Heart left ventricle (tissue), 13 donors: ENCODE measurements around the gene TMEM11.

Experiments
- POLR2A ChIP-seq, 2 donors: fragments of 450-650 bp; IDR thresholded peaks; one replicate each; pipeline ENCODE4 v1.6.1; 2017; ENCODE audit warnings: antibody characterized with exemption in 2 of 2, mild to moderate bottlenecking in 2 of 2, moderate library complexity in 2 of 2
- TF ChIP-seq, protein P1 (sequence below), 12 donors: fragments of 200-600 bp; sonication (generic) in 4 of 12; IDR thresholded peaks; one replicate each; pipeline versions ENCODE4 v1.5.0 to v1.8.0; 2018 to 2022; ENCODE audit warnings: antibody characterized with exemption in 12 of 12, mild to moderate bottlenecking in 5 of 12
- donor health status: ischemic (EF 13 %, LVEDD 7.1; RV severe dilation, severe dysfunction).
- donor health status: DM: no; HTN: yes; CAD: no.
- donor health status: DM: no; HTN: no; CAD: no.
- donor health status: ischemic (EF 25% LVEDD 6.9; RV normal size, moderate dysfunction).
- donor health status: ischemic (EF 25% LVEDD 5.7; RV mildly dilated, moderate dysfunction).
- donor health status: ischemic (EF 35%, LVEDD 5.7; RV mildly dilated, moderate dysfunction).
- donor health status: nonischemic (EF 11% LVEDD 7.7; RV severe dilation, severe dysfunction).
- donor health status: DM: yes; HTN: yes; CAD: no.
- donor health status: PGD.
- donor health status: ischemic (EF 29% LVEDD 5.4; RV normal size, mild dysfunction).
- donor health status: nonischemic (EF 23%, LVEDD 6.1; RV moderate dilation, normal function).

DNA sequence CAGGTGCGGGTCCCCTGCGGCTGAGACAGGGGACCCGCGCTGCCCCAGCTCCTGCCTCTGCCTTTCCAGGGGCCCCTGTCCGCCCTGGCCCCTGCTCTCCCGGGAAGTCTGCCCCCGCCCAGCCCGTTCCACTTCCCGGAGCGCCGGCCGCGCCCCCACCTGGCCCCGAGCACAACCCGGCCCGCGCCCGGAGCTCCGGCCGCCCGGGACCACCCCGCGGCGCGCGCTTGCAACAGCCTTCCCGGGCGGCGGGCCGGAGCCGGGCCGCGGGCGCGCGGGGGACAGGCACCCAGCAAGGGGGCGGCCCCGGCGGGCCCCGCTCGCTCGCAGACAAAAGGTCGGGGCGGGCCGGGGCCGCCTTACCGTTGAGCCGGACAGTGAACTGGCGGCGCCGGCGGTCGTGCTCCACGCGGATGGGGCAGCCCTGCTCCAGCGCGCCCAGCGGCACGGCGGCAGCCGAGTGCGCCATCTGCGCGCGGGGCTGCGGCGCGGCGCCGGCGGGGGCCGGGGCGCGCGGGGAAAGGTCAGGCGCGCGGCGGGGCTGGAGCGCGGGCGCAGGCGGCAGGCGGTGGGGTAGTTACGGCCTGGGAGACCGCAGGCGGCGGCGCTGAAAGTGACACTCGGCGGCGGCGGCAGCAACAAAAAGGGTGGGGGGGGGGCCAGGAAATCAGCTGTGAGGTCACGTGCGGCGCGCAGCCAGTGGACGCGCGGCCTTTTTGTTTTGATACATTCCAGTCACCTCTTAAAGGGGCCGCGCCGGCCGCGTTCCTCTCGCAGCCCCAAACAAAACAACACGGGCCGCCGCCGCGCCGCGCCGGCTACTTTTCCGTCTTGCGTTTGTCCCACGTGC is 39.1 kb upstream of the TMEM11 start, which contains the start of gene NATD1:
- TF ChIP-seq, protein P1, sequence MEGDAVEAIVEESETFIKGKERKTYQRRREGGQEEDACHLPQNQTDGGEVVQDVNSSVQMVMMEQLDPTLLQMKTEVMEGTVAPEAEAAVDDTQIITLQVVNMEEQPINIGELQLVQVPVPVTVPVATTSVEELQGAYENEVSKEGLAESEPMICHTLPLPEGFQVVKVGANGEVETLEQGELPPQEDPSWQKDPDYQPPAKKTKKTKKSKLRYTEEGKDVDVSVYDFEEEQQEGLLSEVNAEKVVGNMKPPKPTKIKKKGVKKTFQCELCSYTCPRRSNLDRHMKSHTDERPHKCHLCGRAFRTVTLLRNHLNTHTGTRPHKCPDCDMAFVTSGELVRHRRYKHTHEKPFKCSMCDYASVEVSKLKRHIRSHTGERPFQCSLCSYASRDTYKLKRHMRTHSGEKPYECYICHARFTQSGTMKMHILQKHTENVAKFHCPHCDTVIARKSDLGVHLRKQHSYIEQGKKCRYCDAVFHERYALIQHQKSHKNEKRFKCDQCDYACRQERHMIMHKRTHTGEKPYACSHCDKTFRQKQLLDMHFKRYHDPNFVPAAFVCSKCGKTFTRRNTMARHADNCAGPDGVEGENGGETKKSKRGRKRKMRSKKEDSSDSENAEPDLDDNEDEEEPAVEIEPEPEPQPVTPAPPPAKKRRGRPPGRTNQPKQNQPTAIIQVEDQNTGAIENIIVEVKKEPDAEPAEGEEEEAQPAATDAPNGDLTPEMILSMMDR (IDR thresholded peaks at IDR 0.05), result no peak
- peak in 1 of 2 donors; percentile 50 for TF ChIP-seq POLR2A (IDR thresholded peaks at IDR 0.05)
